Fibroblast of mammary gland (primary cell): Measurements from ENCODE around the gene NUDT14.

ENCODE experiments used
- DNase-seq: peaks from one replicate; pipeline ENCODE4 v3.0.0-alpha.2; 2010; ENCODE audit warnings: low read depth
- H3K4me3 ChIP-seq: 2 replicates; pipeline ENCODE4 v1.5.1; 2011; ENCODE audit warnings: low read depth, mild to moderate bottlenecking, low read length, moderate library complexity; ENCODE audit not compliant: control insufficient read depth
- CTCF ChIP-seq: conservative IDR thresholded peaks from 2 replicates; pipeline ENCODE4 v1.5.1; 2011; ENCODE audit warnings: low read depth, low read length, inconsistent platforms; ENCODE audit not compliant: control insufficient read depth, insufficient read depth

NUDT14 gene

GRCh38 chr14:105185001-105185400 lies 3.9 kb upstream of the NUDT14 start:
- no peak for TF ChIP-seq CTCF
- H3K4me3 ChIP-seq: no peak overlapping the region
- no peak for DNase-seq

- TF ChIP-seq CTCF: no peak
- H3K4me3 ChIP-seq: no peak overlapping the region
- DNase-seq: no peak
These were observed 3.3 kb upstream of the NUDT14 start for GRCh38 chr14:105184461-105184860.

GRCh38 chr14:105182296-105183020 lies 1.3 kb upstream of the NUDT14 start:
- no peak for TF ChIP-seq CTCF
- no peak for DNase-seq
- no peak overlapping the region for H3K4me3 ChIP-seq

- H3K4me3 ChIP-seq: no peak overlapping the region
- DNase-seq: no peak
- TF ChIP-seq CTCF: no peak
These were observed 610 bp upstream of the NUDT14 start for GRCh38 chr14:105181549-105182295.

GRCh38 chr14:105179191-105179590 lies 1.9 kb downstream of the NUDT14 start:
- TF ChIP-seq CTCF: no peak
- no peak for DNase-seq
- H3K4me3 ChIP-seq: no peak overlapping the region

- DNase-seq: no peak
- H3K4me3 ChIP-seq: no peak overlapping the region
- TF ChIP-seq CTCF: no peak
These were observed 2.3 kb downstream of the NUDT14 start for GRCh38 chr14:105178868-105179140.
